Measurements from ENCODE around the gene RAPGEF1.

- no peak for TF ChIP-seq CTCF (IDR thresholded peaks at IDR 0.05)
- no peak for TF ChIP-seq POLR2A (IDR thresholded peaks at IDR 0.05)
Measured at GRCh38 chr9:131728546-131728910, 11.3 kb downstream of the RAPGEF1 start.
